ENCODE results near the gene HDC. TPM values are rescaled to one million over a fixed set of nuclear protein-coding genes. Genes with fewer than 3 reads are reported as not detected.

Gene HDC
- total RNA-seq, 1 donor from 2014 or later, result not detected

- Mint-ChIP-seq H3K27ac (ENCODE audit: unreplicated experiment) (no peak overlapping the region), H3K4me3 (ENCODE audit: unreplicated experiment) (no peak overlapping the region), H3K27me3 (ENCODE audit: unreplicated experiment) (no peaks in the 10 kb centered on the region), H3K36me3 (ENCODE audit: unreplicated experiment) (peaks cover 4% of the 10 kb centered on the region), H3K4me1 (ENCODE audit: unreplicated experiment) (peaks cover 14% of the 10 kb centered on the region), H3K9me3 (ENCODE audit: unreplicated experiment) (no peaks in the 10 kb centered on the region)
- no peak for DNase-seq (ENCODE audit: extremely low spot score, unreplicated experiment)
- no peak for TF ChIP-seq CTCF (IDR thresholded peaks at IDR 0.05)
Observed at GRCh38 chr15:50280271-50280670, 14.7 kb upstream of the HDC start.

- no peak for TF ChIP-seq CTCF (IDR thresholded peaks at IDR 0.05)
- Mint-ChIP-seq H3K4me1 (ENCODE audit: unreplicated experiment) (peaks cover 14% of the 10 kb centered on the region), H3K27me3 (ENCODE audit: unreplicated experiment) (no peaks in the 10 kb centered on the region), H3K36me3 (ENCODE audit: unreplicated experiment) (no peaks in the 10 kb centered on the region), H3K9me3 (ENCODE audit: unreplicated experiment) (no peaks in the 10 kb centered on the region), H3K4me3 (ENCODE audit: unreplicated experiment) (no peak overlapping the region), H3K27ac (ENCODE audit: unreplicated experiment) (no peak overlapping the region)
- no peak for DNase-seq (ENCODE audit: extremely low spot score, unreplicated experiment)
Observed at GRCh38 chr15:50278496-50278895, 13.0 kb upstream of the HDC start.

GRCh38 chr15:50277370-50277769 is 11.8 kb upstream of the HDC start:
- no peak for DNase-seq (ENCODE audit: extremely low spot score, unreplicated experiment)
- H3K27ac Mint-ChIP-seq (ENCODE audit: unreplicated experiment), result peak overlapping the region; percentile 5
- no peak for TF ChIP-seq CTCF (IDR thresholded peaks at IDR 0.05)
- peaks cover 14% of the 10 kb centered on the region for H3K4me1 Mint-ChIP-seq (ENCODE audit: unreplicated experiment)
- H3K9me3 Mint-ChIP-seq (ENCODE audit: unreplicated experiment), result no peaks in the 10 kb centered on the region
- no peaks in the 10 kb centered on the region for H3K27me3 Mint-ChIP-seq (ENCODE audit: unreplicated experiment)
- H3K4me3 Mint-ChIP-seq (ENCODE audit: unreplicated experiment), result no peak overlapping the region
- H3K36me3 Mint-ChIP-seq (ENCODE audit: unreplicated experiment), result no peaks in the 10 kb centered on the region

- Mint-ChIP-seq H3K27me3 (ENCODE audit: unreplicated experiment) (no peaks in the 10 kb centered on the region), H3K4me3 (ENCODE audit: unreplicated experiment) (no peak overlapping the region), H3K36me3 (ENCODE audit: unreplicated experiment) (no peaks in the 10 kb centered on the region), H3K4me1 (ENCODE audit: unreplicated experiment) (peaks cover 14% of the 10 kb centered on the region), H3K27ac (ENCODE audit: unreplicated experiment) (no peak overlapping the region), H3K9me3 (ENCODE audit: unreplicated experiment) (no peaks in the 10 kb centered on the region)
- DNase-seq (ENCODE audit: extremely low spot score, unreplicated experiment), result no peak
- no peak for TF ChIP-seq CTCF (IDR thresholded peaks at IDR 0.05)
Observed at GRCh38 chr15:50275908-50276307, 10.4 kb upstream of the HDC start.

GRCh38 chr15:50275091-50275490 is 9.6 kb upstream of the HDC start:
- peaks cover 2% of the 10 kb centered on the region for H3K27me3 Mint-ChIP-seq (ENCODE audit: unreplicated experiment)
- DNase-seq (ENCODE audit: extremely low spot score, unreplicated experiment), result no peak

More at GRCh38 chr15:50275091-50275490, 9.6 kb upstream of the HDC start:
- Mint-ChIP-seq H3K36me3 (ENCODE audit: unreplicated experiment) (no peaks in the 10 kb centered on the region), H3K27ac (ENCODE audit: unreplicated experiment) (no peak overlapping the region), H3K4me1 (ENCODE audit: unreplicated experiment) (peaks cover 14% of the 10 kb centered on the region), H3K9me3 (ENCODE audit: unreplicated experiment) (no peaks in the 10 kb centered on the region), H3K4me3 (ENCODE audit: unreplicated experiment) (no peak overlapping the region)
- TF ChIP-seq CTCF (IDR thresholded peaks at IDR 0.05), result no peak

Data from osteocyte (in vitro differentiated cells).